ENCODE results near the gene GRAP.
A peak's percentile ranks its signal among the peaks of the same experiment; 100 is the strongest.

Gene GRAP

DNA sequence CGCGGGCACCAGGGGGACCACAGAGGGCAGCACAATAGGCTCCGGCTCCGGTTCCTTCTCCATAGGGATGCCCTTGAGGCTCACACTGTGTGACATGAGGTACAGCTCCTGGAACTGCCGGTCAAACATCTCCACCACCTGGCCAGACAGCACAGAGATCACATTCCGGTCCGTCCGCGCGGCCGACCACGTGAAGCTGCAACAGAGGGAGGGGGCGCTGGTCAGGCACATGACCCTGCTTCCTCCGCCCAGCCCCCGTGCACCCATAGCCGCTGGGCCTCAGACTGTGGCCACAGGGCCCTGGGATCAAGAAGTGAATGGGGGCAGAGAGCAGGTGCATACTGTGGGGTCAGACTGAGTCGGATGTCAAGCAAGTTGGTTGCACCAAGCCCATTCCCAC is 68.1 kb downstream of the GRAP start:
- Histone ChIP-seq H3K27me3 (ENCODE audit: control insufficient read depth, insufficient read depth, low read length) (no peaks in the 10 kb centered on the region), H3K4me1 (ENCODE audit: control insufficient read depth, insufficient read depth, low read length) (no peaks in the 10 kb centered on the region), H3K9ac (ENCODE audit: low read length) (no peak overlapping the region), H3K36me3 (ENCODE audit: control insufficient read depth, insufficient read depth, low read length) (peaks cover 12% of the 10 kb centered on the region), H3K4me3 (ENCODE audit: low read length) (no peak overlapping the region), H3K27ac (ENCODE audit: low read depth, low read length) (no peak overlapping the region)

DNA sequence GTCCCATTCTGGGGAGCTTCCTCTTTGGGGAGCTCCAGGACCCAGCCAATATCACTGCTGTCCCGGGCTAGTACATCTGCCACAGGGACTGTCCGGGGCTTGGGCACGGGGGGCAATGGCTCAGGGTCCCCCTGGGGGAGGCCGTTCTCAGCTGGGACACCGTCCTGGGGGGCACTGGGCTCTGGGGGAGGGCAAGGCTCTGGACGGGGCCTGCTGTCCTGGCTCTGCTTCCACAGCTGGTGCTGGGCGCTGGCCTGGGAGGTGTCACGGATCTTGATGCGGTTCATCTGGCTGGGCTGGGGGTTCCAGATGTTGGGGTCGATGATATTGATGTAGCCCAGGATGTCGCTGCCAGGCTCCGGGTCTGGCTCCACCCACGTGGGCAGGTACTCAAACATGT is 68.7 kb downstream of the GRAP start:
- Histone ChIP-seq H3K4me3 (ENCODE audit: low read length) (no peak overlapping the region), H3K27me3 (ENCODE audit: control insufficient read depth, insufficient read depth, low read length) (no peaks in the 10 kb centered on the region), H3K9ac (ENCODE audit: low read length) (no peak overlapping the region), H3K36me3 (ENCODE audit: control insufficient read depth, insufficient read depth, low read length) (peaks cover 12% of the 10 kb centered on the region), H3K27ac (ENCODE audit: low read depth, low read length) (no peak overlapping the region), H3K4me1 (ENCODE audit: control insufficient read depth, insufficient read depth, low read length) (no peaks in the 10 kb centered on the region)

DNA sequence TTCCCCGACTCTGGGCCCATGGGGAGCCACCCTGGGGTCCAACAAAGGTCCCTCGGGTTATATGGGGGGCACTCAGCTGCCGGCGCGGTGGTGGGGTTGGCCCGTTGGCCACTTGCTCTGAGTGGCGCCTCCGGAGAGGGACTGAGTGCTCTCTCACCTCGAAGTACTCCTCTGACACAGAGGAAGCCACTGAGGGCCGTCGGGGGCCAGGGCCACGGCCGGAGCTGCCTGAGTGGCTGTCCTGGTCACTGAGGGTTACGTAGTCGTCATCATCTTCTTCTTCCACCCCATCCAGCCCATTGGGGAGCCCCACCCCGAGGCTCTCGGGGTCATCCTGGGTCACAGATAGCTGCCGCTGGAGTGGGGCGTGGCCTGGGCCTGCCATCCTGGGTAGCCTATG is 69.1 kb downstream of the GRAP start:
- Histone ChIP-seq H3K27me3 (ENCODE audit: control insufficient read depth, insufficient read depth, low read length) (no peaks in the 10 kb centered on the region), H3K36me3 (ENCODE audit: control insufficient read depth, insufficient read depth, low read length) (peaks cover 12% of the 10 kb centered on the region), H3K4me1 (ENCODE audit: control insufficient read depth, insufficient read depth, low read length) (no peaks in the 10 kb centered on the region), H3K9ac (ENCODE audit: low read length) (no peak overlapping the region), H3K27ac (ENCODE audit: low read depth, low read length) (no peak overlapping the region), H3K4me3 (ENCODE audit: low read length) (no peak overlapping the region)

DNA sequence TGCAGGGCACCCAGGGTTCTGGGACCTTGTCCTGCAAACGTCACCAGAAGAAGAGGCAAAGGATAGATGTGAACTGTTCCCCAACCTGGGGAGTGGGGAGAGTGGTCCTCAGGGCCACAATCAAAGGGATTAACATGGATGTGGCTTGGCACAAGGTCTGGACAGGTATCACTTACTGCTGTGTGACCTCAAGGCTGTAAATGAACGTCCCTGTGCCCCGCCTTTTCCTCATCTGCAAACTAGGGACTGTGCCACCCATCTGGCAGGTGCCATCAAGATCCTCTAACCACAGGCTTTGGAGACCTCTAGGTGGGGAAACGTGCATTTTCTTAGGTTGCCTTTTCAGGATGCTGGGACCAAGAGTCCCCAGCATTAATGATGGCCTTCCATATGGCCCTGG is 69.7 kb downstream of the GRAP start:
- no peak overlapping the region for H3K27ac ChIP-seq (ENCODE audit: low read depth, low read length)
- no peaks in the 10 kb centered on the region for H3K27me3 ChIP-seq (ENCODE audit: control insufficient read depth, insufficient read depth, low read length)
- no peaks in the 10 kb centered on the region for H3K4me1 ChIP-seq (ENCODE audit: control insufficient read depth, insufficient read depth, low read length)
- peaks cover 12% of the 10 kb centered on the region for H3K36me3 ChIP-seq (ENCODE audit: control insufficient read depth, insufficient read depth, low read length)
- peak overlapping the region; percentile 27 for H3K9ac ChIP-seq (ENCODE audit: low read length)
- no peak overlapping the region for H3K4me3 ChIP-seq (ENCODE audit: low read length)

DNA sequence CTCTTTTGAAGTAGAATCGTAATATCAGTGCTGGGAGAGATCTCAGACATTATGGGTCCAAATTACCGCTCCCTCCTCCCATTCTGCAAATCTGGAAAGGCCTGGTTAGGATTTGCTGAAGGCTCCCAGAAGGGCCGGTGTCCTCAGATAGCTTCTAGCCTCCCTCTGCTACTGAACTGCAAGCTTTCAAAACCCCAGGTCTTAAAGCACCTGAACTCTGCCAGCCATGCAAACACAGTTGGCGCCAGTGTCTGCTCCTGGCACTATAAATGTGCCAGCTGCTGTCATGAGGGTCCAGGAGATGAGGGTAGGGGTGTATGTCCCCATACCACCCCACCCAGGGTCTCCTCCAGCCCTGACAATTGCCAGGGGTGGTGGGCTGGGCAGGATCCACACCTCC is 70.6 kb downstream of the GRAP start:
- Histone ChIP-seq H3K4me3 (ENCODE audit: low read length) (no peak overlapping the region), H3K27me3 (ENCODE audit: control insufficient read depth, insufficient read depth, low read length) (no peaks in the 10 kb centered on the region), H3K36me3 (ENCODE audit: control insufficient read depth, insufficient read depth, low read length) (peaks cover 12% of the 10 kb centered on the region), H3K27ac (ENCODE audit: low read depth, low read length) (no peak overlapping the region), H3K9ac (ENCODE audit: low read length) (no peak overlapping the region), H3K4me1 (ENCODE audit: control insufficient read depth, insufficient read depth, low read length) (no peaks in the 10 kb centered on the region)

DNA sequence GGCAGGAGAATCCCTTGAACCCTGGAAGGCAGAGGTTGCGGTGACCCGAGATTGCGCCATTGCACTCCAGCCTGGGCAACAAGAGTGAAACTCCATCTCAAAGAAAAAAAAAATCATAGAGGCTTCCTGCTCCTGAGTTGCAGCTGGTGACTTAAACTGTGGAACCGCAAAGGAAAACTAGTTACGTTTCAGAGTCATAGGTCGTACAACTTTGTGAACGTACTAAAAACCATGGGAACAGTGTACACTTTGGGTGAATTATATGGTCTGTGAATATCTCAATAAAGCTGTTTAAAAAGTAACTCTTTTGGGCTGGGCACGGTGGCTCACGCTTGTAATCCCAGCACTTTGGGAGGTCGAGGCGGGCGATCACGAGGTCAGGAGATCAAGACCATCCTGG is 71.2 kb downstream of the GRAP start:
- H3K9ac ChIP-seq (ENCODE audit: low read length) = no peak overlapping the region

DNA sequence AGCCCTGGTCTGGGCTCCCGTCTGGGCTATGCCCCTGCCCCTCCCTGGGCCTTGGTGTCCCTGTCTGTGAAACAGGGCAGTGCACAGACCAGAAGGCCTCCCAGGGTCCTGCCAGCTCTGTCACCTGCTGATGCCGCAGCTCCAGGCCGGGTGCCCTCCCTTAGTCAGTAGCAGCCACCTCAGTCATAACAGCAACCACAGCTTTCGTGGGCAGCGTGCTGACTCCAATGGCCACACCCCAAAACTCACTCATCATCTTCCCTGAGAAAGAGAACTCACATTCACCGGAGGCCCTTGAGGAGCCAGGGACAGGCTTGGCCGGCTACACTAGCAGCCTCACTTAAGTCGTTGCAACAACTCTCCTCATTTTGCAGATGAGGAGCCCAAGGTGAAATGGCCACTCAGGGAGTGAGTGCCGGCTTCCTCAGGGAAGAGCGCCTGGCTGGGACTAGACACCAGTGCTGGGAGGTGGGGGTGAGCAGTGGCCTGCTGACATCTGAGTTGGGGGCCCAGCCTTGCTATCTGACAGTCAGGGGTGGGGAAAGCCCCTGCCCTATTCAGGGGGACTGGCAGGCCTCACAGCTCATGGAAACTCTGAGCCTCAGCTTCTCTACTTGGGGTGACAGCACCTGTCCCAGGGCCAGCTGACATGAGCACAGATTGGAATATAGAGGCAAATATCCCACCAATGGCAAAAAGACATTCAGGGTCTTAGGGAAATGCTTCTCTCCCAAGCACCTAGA is 72.2 kb downstream of the GRAP start:
- Histone ChIP-seq H3K36me3 (ENCODE audit: control insufficient read depth, insufficient read depth, low read length) (peaks cover 12% of the 10 kb centered on the region), H3K4me3 (ENCODE audit: low read length) (no peak overlapping the region), H3K9ac (ENCODE audit: low read length) (no peak overlapping the region), H3K4me1 (ENCODE audit: control insufficient read depth, insufficient read depth, low read length) (no peaks in the 10 kb centered on the region), H3K27me3 (ENCODE audit: control insufficient read depth, insufficient read depth, low read length) (no peaks in the 10 kb centered on the region), H3K27ac (ENCODE audit: low read depth, low read length) (no peak overlapping the region)

More for the DNA sequence above, 71.2 kb downstream of the GRAP start:
- Histone ChIP-seq H3K27ac (ENCODE audit: low read depth, low read length) (no peak overlapping the region), H3K4me3 (ENCODE audit: low read length) (no peak overlapping the region), H3K27me3 (ENCODE audit: control insufficient read depth, insufficient read depth, low read length) (no peaks in the 10 kb centered on the region), H3K4me1 (ENCODE audit: control insufficient read depth, insufficient read depth, low read length) (no peaks in the 10 kb centered on the region), H3K36me3 (ENCODE audit: control insufficient read depth, insufficient read depth, low read length) (peaks cover 12% of the 10 kb centered on the region)

DNA sequence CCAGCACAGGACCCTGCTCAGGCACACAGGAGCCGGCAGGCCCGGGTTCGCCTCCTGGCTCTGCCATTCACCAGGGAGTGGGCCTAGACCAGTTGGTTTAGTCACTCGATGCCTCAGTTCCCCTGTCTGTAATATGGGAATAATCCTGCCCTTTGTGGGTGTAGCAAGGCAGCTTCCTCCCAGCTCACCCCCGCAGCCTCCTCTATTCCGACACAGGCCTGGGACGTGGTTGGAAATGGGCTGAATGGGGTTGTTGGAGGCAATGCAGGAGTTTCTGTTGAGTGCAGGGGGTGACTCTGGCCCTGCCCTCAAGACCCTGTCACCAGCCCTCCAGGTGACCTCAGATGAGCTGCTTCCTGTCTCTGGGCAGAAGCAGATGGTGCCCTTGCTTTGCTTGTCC is 75.0 kb downstream of the GRAP start:
- H3K27me3 ChIP-seq (ENCODE audit: control insufficient read depth, insufficient read depth, low read length) = no peaks in the 10 kb centered on the region
- peaks cover under 1% of the 10 kb centered on the region for H3K36me3 ChIP-seq (ENCODE audit: control insufficient read depth, insufficient read depth, low read length)
- no peak overlapping the region for H3K4me3 ChIP-seq (ENCODE audit: low read length)
- no peak overlapping the region for H3K27ac ChIP-seq (ENCODE audit: low read depth, low read length)
- no peaks in the 10 kb centered on the region for H3K4me1 ChIP-seq (ENCODE audit: control insufficient read depth, insufficient read depth, low read length)
- H3K9ac ChIP-seq (ENCODE audit: low read length) = no peak overlapping the region

Measured in rectal smooth muscle tissue (tissue), 1 donor.